AG08396 (cell line): ENCODE results near the gene BTF3L4.
A peak's percentile ranks its signal among the peaks of the same experiment; 100 is the strongest.
"Not testable (repeated sequence)": the region's sequence is repeated elsewhere in the genome, so short reads cannot be mapped to it uniquely, and the experiment has no call there.

ENCODE experiments used
- DNase-seq: peaks from one replicate; pipeline ENCODE4 v3.0.0; 2012; ENCODE audit warnings: low spot score, mixed read lengths

BTF3L4 gene

DNA sequence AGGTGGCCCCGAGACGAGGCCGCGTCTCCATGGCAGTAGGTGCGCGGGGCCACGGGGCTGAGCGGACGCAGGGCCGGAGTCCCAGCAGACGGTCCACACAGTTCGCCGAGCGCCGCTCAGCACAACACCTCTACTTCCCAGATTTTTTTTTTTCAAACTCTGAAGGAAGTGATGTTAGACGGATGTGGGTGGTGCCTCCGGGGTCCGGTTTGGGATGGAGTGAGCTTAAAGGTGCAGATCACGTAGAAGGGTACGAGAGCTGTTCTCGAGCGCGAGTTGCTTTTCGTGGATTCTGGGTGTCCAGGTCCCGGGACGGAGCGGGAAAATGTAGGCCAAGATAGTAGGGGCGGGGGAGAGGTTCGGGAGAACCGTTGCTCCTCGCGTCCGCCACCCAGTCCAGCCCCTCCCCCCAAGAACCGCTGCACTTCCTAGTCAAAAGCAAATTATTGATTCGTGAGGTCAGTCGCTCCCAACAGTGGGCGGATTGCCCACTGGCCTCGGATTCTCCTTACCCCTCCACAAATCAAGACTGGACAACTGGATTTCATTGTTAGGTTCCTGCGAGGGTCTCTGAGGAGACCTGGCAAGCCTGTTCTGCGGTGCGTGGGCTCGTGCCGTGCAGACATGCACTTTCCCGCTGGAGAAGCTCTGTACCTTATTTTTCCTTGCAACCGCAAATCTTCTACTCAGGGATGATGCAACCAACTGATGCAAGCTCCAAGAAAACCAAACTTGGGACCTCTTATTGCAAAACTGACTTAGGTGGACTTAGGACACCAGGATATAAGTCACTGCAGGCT lies 829 bp upstream of the BTF3L4 start, which contains the start of gene TXNDC12:
TXNDC12 (minus strand) TSS at position 126 of the 800 bp plus-strand sequence; CDS start at position 31, 95 bp downstream.
- peak; percentile 90 for DNase-seq

DNA sequence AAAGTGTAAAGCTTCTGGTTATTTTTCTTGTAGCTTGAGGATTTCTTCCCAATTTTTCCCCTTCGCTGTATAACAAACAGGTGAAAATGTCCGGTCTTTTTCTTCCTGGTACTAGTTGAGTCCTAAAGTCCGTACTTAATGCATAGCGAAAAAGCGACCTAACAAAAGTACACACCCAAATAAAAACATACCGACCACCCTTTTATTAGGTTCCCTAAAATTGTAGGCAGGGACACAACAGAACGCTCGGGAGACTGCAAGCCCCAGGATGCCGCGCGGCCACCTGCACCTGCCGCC lies 281 bp upstream of the BTF3L4 start:
- no peak for DNase-seq

DNA sequence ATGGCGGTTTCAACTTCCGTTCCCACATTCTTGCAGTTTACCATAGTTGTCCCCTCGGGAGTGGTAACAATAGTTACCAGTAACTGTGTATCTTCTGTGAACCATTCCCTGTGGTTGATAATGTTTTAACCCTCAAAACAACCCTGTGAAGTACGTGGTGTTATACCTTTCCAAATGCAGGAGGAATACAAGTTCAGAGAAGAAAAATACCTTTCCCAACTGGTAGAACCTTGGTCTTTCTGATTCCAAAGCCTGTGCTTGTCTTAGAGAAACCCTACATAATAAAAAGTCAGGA lies 789 bp downstream of the BTF3L4 start:
- no peak for DNase-seq

DNA sequence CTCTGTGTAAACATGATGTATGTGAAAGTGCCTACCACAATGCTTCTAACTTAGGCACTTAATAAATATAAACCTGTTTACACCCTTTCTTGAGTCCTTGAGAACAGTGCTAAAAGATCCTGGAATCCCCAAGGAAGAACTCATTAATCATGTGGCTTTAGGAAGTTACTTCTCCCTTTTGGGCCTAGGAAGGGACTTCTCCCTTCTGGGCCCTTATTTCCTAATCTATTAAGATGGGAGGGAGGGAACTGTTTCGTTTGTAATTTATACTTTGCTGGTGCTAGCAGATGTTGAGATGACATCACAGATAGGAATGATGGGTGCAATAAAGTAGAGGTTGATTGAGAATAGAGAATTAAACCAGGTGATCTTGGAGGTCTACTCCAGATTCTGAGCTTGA lies 1.2 kb downstream of the BTF3L4 start:
- DNase-seq, result no peak

DNA sequence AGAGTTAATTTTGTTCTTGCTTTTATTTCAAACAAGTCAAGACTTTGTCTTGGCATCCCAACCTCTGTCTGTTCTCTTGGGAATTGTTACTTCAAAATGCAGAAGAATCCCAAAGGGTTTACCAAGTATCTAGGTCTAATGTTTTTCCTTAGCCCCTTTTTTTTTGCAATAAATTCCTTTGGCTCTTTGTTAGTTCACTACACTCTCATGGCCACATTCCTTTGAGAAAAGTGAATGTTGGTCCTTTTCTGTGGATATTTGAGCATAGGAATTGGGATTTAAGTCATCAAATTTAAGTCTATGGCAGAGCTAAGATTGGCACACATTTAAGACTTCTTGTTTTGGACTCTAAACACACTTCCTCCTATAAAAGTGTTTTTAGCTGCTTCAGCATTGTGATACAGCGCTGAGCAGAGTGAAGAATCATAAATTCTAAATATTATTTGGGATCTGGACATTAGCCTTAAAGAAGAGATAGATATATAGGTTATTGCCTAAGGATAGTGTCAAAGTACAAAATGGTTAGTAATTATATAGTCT lies 1.9 kb downstream of the BTF3L4 start:
- DNase-seq, result no peak

DNA sequence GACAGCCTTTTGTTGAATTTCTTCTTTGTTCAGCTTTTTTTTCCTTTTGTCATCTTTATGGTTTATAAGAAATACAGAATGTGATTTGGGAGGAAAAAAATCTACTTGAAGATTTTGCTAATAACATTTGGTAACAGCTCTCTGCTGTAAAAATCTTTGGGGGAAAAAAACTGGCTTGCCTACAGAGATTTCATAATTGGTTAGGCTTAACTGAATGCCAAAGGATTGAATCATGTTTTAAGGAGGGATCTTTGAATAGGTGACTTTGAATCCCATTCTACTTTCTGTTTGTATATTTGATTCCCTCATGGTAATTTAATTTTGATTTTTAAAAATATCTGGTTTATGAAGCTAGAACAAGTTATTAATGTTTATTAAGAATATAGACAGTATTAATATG lies 3.2 kb downstream of the BTF3L4 start:
- peak; percentile 40 for DNase-seq

DNA sequence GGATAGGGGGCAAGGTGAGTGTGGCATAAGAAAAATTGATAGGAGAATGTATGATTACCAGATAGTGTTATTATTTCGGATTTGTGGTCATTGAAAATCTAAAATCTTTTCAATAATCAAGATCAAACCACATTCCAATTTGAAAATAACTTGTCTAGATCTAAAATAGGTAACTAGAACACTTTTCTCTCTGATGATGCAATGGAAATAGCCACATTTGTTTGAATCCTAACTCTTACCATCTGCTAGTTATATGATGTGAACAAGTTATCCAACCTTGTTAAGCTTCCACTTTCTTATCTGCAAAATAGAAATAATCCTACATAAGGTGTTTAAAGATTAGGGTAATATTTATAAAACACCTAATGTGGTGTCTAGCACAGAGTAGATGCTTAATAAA lies 3.8 kb downstream of the BTF3L4 start:
- no peak for DNase-seq

DNA sequence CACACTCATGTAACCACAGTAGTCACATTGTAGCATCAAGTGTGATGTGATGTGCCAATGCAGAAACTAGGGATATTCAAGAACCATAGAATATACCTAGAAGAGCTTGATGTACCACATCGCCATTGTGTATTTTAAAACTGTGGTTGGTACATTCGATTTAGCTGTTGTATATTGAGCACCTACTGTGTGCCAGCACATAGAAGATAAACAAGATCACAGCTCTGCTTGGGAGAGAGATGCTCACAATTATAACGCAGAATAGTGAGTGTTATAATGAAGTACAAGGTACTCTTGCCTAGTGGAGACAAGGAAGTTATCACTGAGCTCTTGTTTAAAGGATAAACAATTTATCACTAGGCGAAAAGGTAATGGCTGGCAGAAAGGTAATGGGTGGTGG lies 4.7 kb downstream of the BTF3L4 start:
- no peak for DNase-seq

DNA sequence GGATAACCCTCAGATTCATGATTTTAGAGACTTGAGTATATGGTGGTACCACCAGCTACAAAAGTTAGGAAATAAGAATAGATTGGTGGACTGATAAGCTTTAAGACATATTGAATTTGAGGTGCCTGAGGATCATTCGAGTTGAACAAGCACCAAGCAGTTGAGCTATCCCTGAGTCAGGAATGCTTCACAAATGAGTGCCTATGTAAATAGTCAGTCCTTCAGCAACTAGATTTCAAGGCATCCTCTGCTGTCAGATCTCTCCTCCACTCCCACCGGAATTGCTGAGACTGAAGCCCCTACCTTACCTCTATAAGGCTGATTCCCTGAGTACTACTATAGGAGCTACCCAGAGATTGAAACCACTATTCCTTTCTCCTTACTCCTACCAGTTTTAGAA lies 7.1 kb downstream of the BTF3L4 start:
- no peak for DNase-seq

DNA sequence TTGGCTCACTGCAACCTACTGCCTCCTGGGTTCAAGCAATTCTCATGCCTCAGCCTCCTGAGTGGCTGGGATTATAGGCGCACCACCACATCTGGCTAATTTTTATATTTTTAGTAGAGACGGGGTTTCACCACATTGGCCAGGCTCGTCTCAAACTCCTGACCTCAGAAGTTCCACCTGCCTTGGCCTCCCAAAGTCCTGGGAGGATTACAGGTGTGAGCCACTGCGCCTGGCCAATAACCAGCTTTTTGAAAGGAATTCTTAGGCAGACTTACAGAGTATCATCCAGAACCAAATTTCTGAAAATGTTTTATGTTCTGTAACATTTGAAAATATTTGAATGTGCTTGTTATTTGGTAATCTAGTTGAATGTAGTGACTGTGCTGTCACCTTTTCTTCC lies 14.6 kb downstream of the BTF3L4 start:
- no peak for DNase-seq

DNA sequence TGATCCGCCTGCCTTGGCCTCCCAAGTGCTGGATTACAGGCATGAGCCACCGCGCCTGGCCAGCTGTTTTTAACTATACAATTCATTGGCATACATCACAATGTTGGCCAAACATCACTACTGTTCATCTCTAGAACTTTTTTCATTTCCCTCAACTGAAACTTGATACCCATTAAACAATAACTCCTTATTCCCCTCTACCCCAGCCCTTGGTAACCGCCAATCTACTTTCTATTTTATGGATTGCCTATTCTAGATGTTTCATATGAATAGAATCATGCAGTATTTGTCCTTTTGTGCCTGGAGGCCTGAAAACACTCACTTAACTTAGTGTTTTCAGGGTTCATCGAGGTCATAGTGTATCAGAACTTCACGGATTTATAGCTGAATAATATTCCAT lies 16.2 kb downstream of the BTF3L4 start:
- DNase-seq, result no peak

DNA sequence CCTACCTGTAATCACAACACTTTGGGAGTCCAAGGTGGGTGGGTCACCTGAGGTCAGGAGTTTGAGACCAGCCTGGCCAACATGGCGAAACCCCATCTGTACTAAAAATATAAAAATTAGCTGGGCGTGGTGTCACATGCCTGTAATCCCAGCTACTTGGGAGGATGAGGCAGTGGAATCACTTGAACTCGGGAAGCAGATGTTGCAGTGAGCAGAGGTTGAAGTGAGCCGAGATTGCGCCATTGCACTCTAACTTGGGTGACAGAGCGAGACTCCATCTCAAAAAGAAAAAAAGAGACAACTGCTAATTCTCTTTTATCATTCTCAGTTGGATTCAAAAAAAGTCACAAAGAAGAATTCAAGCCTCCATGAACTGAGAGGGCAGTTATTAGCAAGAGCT lies 21.2 kb downstream of the BTF3L4 start:
- DNase-seq, result not testable (repeated sequence)

DNA sequence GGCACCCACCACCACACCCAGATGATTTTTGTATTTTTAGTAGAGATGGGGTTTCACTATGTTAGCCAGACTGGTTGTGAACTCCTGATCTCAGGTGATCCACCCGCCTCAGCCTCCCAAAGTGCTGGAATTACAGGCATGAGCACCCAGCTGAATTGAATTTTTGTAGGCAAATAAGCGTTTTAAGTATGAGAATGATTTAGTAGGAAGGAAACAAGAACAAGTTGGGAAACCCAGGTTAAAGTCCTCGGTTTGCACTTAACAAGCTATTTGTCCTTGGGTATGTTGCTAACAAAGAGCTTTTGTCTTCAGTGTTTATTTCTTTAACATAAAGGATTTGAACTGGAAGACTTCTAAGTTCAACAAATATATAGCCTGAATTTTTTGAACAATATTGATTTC lies 23.9 kb downstream of the BTF3L4 start:
- no peak for DNase-seq

DNA sequence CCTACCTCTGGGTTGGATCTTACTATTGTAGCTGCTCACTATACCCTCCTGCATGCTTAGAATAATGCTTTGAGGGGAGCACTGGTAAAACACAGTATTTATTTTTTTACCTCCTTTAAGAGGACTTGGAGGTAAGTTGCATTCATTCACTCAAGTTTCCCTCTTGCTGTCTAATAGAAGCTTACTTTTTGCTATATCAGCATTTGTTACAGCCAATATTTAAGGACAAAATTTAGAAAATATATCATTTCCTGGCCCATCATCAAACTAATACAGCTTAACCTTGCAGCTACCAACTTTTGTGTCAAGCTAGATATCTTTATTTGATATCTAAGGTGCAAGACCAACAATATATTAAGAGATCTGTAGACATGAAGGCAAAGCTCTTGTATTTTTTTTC lies 31.8 kb downstream of the BTF3L4 start:
- DNase-seq, result not testable (repeated sequence)

DNA sequence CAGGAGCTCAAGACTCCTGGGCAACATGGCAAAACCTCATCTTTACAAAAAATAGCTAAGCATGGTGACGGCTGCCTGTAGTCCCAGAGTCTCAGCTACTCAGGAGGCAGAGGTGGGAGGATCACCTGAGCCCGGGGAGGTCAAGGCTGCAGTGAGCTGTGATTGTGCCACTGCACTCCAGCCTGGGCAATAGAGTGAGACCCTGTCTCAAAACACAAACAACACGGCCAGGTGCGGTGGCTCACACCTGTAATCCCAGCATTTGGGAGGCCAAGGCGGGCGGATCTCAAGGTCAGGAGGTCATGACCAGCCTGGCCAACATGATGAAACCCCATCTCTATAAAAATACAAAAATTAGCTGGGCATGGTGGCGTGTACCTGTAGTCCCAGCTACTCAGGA lies 38.2 kb downstream of the BTF3L4 start:
- DNase-seq, result not testable (repeated sequence)

DNA sequence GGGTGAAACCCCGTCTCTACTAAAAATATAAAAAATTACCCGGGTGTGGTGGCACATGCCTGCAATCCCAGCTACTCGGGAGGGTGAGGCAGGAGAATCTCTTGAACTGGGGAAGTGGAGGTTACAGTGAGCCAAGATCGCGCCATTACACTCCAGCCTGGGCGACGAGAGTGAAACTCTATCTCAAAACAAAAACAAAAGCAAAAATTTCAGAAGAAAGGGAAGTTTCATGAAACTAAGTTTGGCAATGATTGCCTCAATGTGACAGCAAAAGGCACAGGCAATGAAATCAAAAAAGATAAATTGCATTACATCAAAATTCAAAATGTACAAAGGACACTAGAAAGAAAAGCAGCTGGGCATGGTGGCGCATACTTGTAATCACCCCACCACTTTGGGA lies 40.1 kb downstream of the BTF3L4 start:
- DNase-seq, result no peak

DNA sequence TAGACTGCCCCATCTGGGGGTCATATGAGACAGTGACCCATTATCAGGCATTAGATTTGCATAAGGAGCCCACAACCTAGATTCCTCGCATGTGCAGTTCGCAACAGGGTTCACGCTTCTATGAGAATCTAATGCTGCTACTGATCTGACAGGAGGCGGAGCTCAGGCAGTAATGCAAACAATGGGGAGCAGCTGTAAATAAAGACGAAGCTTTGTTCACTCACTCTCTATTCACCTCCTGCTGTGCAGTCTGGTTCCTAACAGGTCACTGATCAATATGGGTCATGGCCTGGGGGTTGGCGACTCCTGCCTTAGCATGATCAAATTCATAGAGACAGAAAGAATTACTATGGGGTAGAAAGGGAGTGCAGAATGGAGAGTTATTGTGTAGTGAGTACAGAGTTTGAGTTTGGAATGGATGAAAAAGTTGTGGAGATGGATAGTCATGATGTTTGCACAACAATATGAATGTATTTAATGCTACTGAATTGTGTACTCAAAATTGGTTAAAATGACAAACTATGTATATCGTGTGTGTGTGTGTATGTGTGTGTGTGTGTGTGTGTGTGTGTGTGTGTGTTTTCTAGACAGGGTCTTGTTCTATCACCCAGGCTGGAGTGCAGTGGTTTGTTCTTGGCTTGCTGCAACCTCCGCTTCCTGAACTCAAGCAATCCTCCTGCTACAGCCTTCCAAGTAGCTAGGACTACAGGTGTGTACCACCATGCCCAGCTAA lies 42.2 kb downstream of the BTF3L4 start:
- no peak for DNase-seq

DNA sequence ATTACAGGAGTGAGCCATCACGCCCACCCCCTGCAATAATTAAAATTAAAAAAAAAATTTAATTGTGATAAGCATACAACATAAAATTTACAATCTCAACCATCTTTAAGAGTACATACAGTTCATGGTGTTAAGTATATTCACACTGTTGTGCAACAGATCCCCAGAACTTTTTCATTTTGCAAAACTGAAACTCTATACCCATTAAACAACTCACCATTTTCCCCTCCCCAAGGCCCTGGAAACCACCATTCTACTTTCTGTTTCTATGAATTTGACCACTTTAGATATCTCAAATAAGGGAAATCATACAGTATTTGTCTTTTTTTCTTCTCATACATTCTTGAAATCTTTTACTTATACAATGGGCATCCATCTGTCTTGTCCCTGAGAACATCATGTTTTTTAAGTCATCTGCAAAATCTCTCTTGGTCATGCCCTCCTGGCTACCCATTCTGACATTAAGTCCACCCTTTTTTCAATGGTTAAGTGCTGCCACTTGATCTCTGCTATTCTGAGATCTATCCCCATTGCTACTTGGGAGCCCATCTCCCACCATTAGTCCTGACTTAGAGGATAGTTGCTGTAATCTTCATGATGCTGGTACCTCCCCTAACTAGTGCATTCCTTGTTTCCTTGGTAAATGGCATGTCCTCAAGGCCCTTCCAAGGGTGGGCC lies 46.4 kb downstream of the BTF3L4 start:
- DNase-seq, result no peak

DNA sequence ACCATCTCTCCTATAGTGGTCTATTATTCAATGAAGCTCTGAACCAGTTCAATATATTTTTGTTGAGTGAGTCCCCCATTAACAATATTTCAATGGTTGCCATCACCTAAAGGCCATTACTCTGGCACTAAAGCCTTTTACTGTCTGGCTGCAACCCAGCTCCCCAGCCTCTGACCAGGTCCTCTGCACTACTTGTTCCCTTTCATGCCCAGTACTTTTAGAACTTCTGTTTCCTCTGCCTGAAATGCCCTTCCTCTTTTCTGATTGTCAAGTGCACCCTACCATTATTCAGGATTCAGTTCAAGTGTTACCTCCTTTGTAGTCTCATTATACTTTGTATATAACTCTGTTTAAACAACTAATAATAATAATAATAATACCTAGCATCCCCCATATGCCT lies 55.4 kb downstream of the BTF3L4 start:
- DNase-seq, result no peak

DNA sequence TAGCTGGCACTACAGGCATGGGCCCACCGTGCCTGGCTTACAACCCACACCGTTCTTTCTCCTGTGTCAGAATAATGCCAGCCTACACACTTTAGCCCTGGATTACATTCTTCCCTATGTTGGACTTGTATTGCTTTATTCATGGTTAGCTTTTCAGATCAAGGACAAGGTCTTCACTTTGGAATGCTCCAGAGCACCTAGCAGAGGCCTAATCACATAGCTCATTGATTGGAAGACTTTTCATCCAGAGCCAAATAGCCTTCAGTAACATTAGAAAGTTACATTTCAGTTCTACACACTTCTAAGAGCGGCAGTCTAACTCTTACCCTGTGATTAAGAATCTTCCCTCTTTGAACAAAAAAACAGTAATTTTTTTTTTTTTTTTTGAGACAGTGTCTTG lies 56.4 kb downstream of the BTF3L4 start:
- no peak for DNase-seq

DNA sequence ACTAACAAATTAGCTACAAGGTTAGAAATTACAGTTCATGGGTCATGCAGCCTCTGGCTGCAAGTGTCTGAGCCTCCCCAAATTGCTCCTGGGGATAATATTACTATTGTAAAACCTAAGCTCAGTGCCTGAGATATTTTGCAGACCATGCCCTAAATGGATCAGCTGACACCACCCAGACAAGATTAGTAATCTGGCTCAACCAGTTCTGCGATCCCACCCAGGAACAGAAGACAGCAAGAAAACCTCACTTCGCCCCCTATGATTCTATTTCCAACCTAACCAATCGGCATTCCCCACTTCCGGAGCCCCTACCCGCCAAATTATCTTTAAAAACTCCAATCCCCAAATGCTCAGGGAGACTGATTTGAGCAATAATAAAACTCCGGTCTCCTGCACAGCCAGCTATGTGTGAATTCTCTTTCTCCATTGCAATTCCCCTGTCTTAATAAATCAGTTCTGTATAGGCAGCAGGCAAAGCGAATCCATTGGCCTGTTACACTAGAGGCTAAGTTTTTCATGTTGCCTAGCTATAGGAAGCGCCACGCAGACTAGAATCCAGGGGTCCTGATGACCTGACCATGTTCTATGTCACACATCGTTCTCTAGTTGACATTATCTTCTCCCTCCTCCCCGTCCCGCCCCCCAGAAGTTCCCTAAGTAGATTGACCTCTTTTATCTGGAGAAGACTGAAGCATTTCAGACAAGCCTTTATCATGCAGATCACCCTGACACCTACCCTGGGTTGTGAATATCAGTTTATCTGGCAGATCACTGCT lies 63.4 kb downstream of the BTF3L4 start:
- no peak for DNase-seq

DNA sequence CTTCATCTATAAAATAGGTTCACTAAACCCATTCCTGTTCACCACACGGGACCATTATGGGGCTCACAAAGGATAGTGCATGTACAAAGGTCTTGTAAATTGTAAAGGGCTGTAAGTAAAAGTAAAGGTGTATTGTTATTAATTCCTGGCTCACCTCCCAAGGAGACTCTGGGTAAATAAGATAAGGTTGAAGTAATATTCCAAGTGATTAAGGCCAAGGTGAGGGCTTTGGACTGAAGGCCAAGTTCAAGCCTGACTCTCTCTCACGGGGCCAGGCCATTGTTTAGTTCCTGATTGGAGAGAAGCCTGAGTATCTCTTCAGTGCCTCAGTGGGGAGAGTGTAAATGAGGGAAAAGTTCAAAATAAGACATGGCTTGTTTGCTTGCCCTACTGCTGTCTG lies 66.3 kb downstream of the BTF3L4 start:
- no peak for DNase-seq
